Lower lobe of right lung (tissue), 2 donors: ENCODE results near the gene PKD1. TPM values are rescaled to one million over a fixed set of nuclear protein-coding genes. Genes with fewer than 3 reads are reported as not detected.
A peak's percentile ranks its signal among the peaks of the same experiment; 100 is the strongest.

Experiments
- ATAC-seq, 2 donors: fragments of 200-7000 bp; cut with Tn5 transposase; one replicate each; pipeline ENCODE4 v1.9.1; 2020 to 2022; ENCODE audit warnings: mild to moderate bottlenecking in 2 of 2, moderate library complexity in 2 of 2
- DNase-seq: peaks from one replicate; pipeline ENCODE4 v3.0.0-alpha.2; 2020
- H3K27ac ChIP-seq: fragments of 200-600 bp; one replicate; pipeline ENCODE4 v1.8.0; 2022
- H3K27me3 ChIP-seq: fragments of 200-600 bp; one replicate; pipeline ENCODE4 v1.8.0; 2022; ENCODE audit warnings: low read depth
- H3K36me3 ChIP-seq: fragments of 200-600 bp; one replicate; pipeline ENCODE4 v1.8.0; 2022; ENCODE audit warnings: mild to moderate bottlenecking
- H3K4me1 ChIP-seq: fragments of 200-600 bp; one replicate; pipeline ENCODE4 v1.8.0; 2022
- H3K4me3 ChIP-seq: fragments of 200-600 bp; one replicate; pipeline ENCODE4 v1.8.0; 2022; ENCODE audit warnings: mild to moderate bottlenecking
- H3K9me3 ChIP-seq: fragments of 200-600 bp; one replicate; pipeline ENCODE4 v1.8.0; 2022
- intact Hi-C: fragments of 100-400 bp; cut with DNase I; formaldehyde crosslinking; loops from one replicate; pipeline ENCODE4 v1.11.0; 2022
- total RNA-seq: library from RNA; stranded (reverse); fragmentation: NEBNext Ultra II Directional; extraction: Animal tissue kit (Norgen Biotek cat#: 25700); gene quantifications from one replicate; pipeline ENCODE4 v1.2.1, GENCODE V29; 2021
- TF ChIP-seq, protein P1 (sequence below): fragments of 200-600 bp; IDR thresholded peaks from one replicate; pipeline ENCODE4 v1.8.0; 2022; ENCODE audit warnings: antibody characterized with exemption, mild to moderate bottlenecking
- donor health status: DM: no; HTN: yes; CAD: no; lungs with severe emphysema.

The PKD1 gene
- total RNA-seq, 1 donor from 2014 or later, result 81.6 TPM

- ATAC-seq (peak; percentile 27 to 45), DNase-seq (no peak)
- Histone ChIP-seq H3K9me3 (no peaks in the 10 kb centered on the region), H3K27ac (peak overlapping the region; percentile 81), H3K36me3 (peaks cover 85% of the 10 kb centered on the region), H3K4me1 (peaks cover 5% of the 10 kb centered on the region), H3K4me3 (peak overlapping the region; percentile 55), H3K27me3 (no peaks in the 10 kb centered on the region)
- intact Hi-C loops, result no loop called here
- TF ChIP-seq, protein P1, sequence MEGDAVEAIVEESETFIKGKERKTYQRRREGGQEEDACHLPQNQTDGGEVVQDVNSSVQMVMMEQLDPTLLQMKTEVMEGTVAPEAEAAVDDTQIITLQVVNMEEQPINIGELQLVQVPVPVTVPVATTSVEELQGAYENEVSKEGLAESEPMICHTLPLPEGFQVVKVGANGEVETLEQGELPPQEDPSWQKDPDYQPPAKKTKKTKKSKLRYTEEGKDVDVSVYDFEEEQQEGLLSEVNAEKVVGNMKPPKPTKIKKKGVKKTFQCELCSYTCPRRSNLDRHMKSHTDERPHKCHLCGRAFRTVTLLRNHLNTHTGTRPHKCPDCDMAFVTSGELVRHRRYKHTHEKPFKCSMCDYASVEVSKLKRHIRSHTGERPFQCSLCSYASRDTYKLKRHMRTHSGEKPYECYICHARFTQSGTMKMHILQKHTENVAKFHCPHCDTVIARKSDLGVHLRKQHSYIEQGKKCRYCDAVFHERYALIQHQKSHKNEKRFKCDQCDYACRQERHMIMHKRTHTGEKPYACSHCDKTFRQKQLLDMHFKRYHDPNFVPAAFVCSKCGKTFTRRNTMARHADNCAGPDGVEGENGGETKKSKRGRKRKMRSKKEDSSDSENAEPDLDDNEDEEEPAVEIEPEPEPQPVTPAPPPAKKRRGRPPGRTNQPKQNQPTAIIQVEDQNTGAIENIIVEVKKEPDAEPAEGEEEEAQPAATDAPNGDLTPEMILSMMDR, result no peak
These were observed 34.4 kb upstream of the PKD1 start for GRCh38 chr16:2170080-2170479.

DNA sequence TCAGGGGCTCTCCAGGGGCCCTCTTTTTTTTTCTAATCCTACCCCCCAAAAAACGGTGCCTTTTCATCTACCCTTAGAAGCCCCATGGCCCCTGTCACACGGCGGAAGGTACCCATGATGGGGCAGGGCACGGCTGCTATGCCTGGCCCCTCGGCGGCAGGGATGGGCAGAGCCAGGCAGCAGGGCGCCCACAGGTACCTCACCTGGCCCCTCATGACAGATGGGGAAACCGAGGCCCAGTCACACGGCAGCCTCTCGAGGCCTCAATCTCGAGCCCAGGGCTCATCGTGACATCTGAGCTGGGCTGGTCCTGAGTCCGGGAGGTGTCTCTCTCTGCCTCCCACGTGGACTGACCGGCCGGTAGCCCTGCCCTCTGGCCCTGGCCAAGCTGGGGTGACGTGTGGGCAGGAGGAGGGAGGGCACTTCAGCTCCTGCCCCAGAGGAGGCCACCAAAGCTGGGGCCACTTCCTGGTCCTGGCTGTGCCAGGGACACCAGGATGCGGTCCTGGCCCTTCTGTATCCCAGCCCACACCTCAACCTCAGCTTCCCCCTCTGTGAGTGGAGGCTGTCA lies 31.5 kb upstream of the PKD1 start:
- no peak for ATAC-seq
- H3K36me3 ChIP-seq, result peaks cover 60% of the 10 kb centered on the region
- no peak overlapping the region for H3K4me3 ChIP-seq
- no peak for DNase-seq
- TF ChIP-seq, protein P1, result no peak
- intact Hi-C loops, result no loop called here
- H3K9me3 ChIP-seq, result no peaks in the 10 kb centered on the region
- H3K4me1 ChIP-seq, result peaks cover 5% of the 10 kb centered on the region
- no peak overlapping the region for H3K27ac ChIP-seq
- H3K27me3 ChIP-seq, result no peaks in the 10 kb centered on the region

DNA sequence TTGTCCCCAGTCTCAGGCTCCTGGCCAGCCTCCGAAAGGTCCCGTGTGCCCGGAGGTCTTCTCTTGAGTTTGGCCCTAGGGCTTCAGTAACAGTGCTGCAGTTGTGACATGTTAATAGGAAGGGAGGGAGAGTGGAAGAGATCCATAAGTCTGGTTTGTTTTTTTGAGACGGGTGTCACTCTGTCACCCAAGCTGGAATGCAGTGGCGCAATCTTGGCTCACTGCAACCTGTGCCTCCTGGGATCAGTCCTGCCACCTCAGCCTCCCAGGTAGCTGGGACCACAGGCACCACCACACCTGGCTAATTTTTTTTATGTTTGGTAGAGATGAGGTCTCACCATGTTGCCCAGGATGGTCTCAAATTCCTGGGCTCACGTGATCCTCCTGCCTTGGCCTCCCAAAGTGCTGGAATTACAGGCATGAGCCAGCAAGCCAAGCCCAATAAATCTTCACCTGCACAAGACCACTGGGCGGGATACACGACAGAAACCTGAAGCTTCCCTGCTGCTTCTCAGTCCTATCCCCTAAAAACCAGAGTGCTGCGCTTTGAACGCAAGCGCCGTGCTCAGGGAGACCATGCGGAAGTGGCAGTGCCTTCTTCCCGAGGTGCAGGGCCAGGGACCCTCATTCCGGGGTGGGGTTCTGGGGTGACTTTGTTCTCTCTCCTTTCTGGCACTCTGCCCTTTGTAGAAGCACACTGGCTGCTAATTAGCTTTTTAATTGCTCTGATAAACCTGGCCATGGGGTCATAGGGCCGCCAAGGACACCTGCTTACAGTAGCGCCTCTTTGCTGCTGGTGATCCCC lies 30.8 kb upstream of the PKD1 start:
- intact Hi-C loops, result no loop called here
- H3K27ac ChIP-seq, result no peak overlapping the region
- DNase-seq, result no peak
- H3K27me3 ChIP-seq, result no peaks in the 10 kb centered on the region
- H3K9me3 ChIP-seq, result no peaks in the 10 kb centered on the region
- H3K4me1 ChIP-seq, result peaks cover 11% of the 10 kb centered on the region
- peaks cover 53% of the 10 kb centered on the region for H3K36me3 ChIP-seq
- ATAC-seq, result no peak
- TF ChIP-seq, protein P1, result no peak
- H3K4me3 ChIP-seq, result no peak overlapping the region

DNA sequence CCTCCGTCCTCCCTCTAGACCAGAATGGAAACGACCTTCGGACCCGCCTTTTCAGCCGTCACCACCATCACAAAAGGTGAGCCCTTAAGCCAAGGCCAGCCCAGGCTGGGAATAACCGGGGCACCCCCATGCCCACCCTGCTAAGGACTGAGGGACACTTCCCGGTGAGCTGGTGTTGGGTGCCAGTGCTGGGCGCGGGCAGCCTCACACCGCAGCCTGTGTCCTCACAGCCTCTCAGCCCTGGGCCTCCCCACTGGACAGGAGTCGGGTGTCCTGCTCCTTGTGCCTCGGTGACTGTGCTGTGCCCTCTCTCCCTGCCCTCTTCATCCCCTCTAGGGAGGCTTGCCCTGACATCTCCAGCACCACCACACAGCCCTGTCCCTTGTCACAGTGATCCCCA lies 30.2 kb upstream of the PKD1 start:
- TF ChIP-seq, protein P1, result no peak

DNA sequence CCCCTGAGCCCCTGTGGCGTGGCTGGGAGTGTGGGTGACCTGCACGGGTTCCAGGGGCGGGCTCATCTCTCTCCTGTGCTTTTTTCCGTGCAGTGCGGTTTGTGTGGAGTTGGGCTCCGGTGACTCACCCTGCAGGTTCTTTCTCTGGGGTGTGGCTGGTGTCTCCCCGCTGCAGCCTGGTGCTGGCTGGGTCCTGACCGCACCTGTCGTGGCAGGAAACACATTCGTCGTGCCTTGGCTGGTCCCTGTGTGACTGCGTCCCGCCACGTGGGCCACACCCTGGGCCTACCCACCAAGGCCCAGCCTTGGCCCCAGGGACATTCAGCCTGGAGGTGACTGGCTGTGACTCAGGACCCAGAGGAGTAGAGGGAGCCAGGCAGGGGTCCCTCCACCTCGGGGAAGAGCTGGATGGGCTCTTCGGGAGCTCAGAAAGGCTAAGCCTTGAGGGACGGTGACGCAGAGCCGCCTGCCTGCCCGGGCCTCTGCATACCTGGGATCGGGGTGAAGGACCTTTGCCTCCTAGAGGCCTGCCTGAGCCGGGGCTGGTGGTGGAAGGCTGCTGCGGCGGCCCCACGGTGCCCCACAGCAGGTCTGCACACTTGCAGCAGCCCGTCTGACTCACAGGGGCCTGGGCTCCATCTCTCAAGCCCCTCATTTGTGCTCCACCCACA lies 27.6 kb upstream of the PKD1 start:
- DNase-seq (no peak), ATAC-seq (no peak)
- Histone ChIP-seq H3K9me3 (no peaks in the 10 kb centered on the region), H3K27me3 (no peaks in the 10 kb centered on the region), H3K36me3 (peaks cover 30% of the 10 kb centered on the region), H3K27ac (no peak overlapping the region), H3K4me1 (peaks cover 33% of the 10 kb centered on the region), H3K4me3 (no peak overlapping the region)
- TF ChIP-seq, protein P1, result no peak
- intact Hi-C loops, result no loop called here

More for the DNA sequence above, 30.2 kb upstream of the PKD1 start:
- intact Hi-C loops, result no loop called here
- peaks cover 48% of the 10 kb centered on the region for H3K36me3 ChIP-seq
- no peaks in the 10 kb centered on the region for H3K27me3 ChIP-seq
- ATAC-seq, result no peak
- H3K4me1 ChIP-seq, result peaks cover 15% of the 10 kb centered on the region
- DNase-seq, result no peak
- no peak overlapping the region for H3K4me3 ChIP-seq
- H3K9me3 ChIP-seq, result no peaks in the 10 kb centered on the region
- no peak overlapping the region for H3K27ac ChIP-seq
